Measurements from ENCODE around the gene PDILT.
"Not testable (repeated sequence)": the region's sequence is repeated elsewhere in the genome, so short reads cannot be mapped to it uniquely, and the experiment has no call there.

The PDILT gene

GRCh38 chr16:20355114-20355782, 49.3 kb downstream of the PDILT start:
- DNase-seq = no peak

GRCh38 chr16:20353379-20353778, 51.2 kb downstream of the PDILT start:
- no peak for DNase-seq

GRCh38 chr16:20352615-20353014, 51.9 kb downstream of the PDILT start, which contains the start of gene UMOD:
Gene UMOD (minus strand): TSS chr16:20352715. CDS start chr16:20350737, 1,978 bp downstream.
- DNase-seq = no peak

- DNase-seq = no peak
Measured at GRCh38 chr16:20349615-20350014, 54.9 kb downstream of the PDILT start.

- DNase-seq = no peak
Measured at GRCh38 chr16:20348365-20349185, 56.0 kb downstream of the PDILT start.

GRCh38 chr16:20347666-20348364, 56.7 kb downstream of the PDILT start:
- no peak for DNase-seq

- DNase-seq = no peak
Measured at GRCh38 chr16:20344611-20345010, 59.9 kb downstream of the PDILT start.

GRCh38 chr16:20339744-20340143, 64.8 kb downstream of the PDILT start:
- no peak for DNase-seq

- DNase-seq = no peak
Measured at GRCh38 chr16:20336955-20337354, 67.6 kb downstream of the PDILT start.

- DNase-seq = no peak
Measured at GRCh38 chr16:20334396-20334795, 70.1 kb downstream of the PDILT start.

GRCh38 chr16:20333120-20333519, 71.4 kb downstream of the PDILT start:
- DNase-seq = no peak

GRCh38 chr16:20332411-20332810, 72.1 kb downstream of the PDILT start:
- DNase-seq = no peak

- no peak for DNase-seq
Measured at GRCh38 chr16:20331635-20332034, 72.9 kb downstream of the PDILT start.

- no peak for DNase-seq
Measured at GRCh38 chr16:20329392-20330138, 75.0 kb downstream of the PDILT start.

GRCh38 chr16:20327444-20328041, 77.0 kb downstream of the PDILT start, which contains the start of gene GP2:
Gene GP2 (minus strand): TSS chr16:20327513. CDS start chr16:20326431, 1,082 bp downstream.
- no peak for DNase-seq

- DNase-seq = no peak
Measured at GRCh38 chr16:20326321-20326720, 78.2 kb downstream of the PDILT start.

- DNase-seq = no peak
Measured at GRCh38 chr16:20325005-20325404, 79.5 kb downstream of the PDILT start.

GRCh38 chr16:20323591-20324117, 80.9 kb downstream of the PDILT start:
- DNase-seq = no peak

- no peak for DNase-seq
Measured at GRCh38 chr16:20322696-20323095, 81.8 kb downstream of the PDILT start.

- DNase-seq = no peak
Measured at GRCh38 chr16:20321671-20322070, 82.9 kb downstream of the PDILT start.

- not testable (repeated sequence) for DNase-seq
Measured at GRCh38 chr16:20321051-20321450, 83.5 kb downstream of the PDILT start.

GRCh38 chr16:20320592-20320991, 83.9 kb downstream of the PDILT start:
- DNase-seq = no peak

Measured in stimulated activated CD4-positive, alpha-beta T cell treated with anti-CD3 and anti-CD28 coated beads, Interleukin-1b, Interleukin-23, amount 100 ng/mL, for 48 hours (primary cell).